AG09309 (cell line): Measurements from ENCODE around the gene PINK1.

Experiments
- DNase-seq: peaks from one replicate; pipeline ENCODE4 v3.0.0-alpha.2; 2010; ENCODE audit warnings: low read depth
- H3K4me3 ChIP-seq: 2 replicates; pipeline ENCODE4 v1.5.1; 2011; ENCODE audit warnings: mild to moderate bottlenecking, low read depth, low read length, moderate library complexity; ENCODE audit not compliant: control insufficient read depth
- TF ChIP-seq, protein P1 (sequence below): IDR thresholded peaks from 2 replicates; pipeline ENCODE4 v1.5.1; 2011; ENCODE audit warnings: mild to moderate bottlenecking, low read depth, low read length, inconsistent platforms; ENCODE audit not compliant: insufficient read depth, control insufficient read depth; ENCODE audit errors: missing control alignments

Gene PINK1

DNA sequence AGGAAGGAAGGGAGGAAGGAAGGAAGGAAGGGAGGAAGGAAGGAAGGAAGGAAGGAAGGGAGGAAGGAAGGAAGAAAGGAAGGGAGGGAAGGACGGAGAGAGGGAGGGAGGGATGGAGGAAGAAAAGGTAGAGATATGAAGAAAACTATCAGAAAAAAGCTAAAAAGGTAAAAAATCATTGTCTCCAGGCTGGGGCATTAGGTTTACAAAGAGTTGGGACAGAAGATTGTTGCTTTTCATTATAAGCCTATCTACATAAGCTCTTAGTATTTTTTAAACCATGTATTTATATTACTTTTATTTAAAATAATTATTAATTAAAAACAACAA, 7.2 kb upstream of the PINK1 start:
- no peak for DNase-seq
- TF ChIP-seq, protein P1, sequence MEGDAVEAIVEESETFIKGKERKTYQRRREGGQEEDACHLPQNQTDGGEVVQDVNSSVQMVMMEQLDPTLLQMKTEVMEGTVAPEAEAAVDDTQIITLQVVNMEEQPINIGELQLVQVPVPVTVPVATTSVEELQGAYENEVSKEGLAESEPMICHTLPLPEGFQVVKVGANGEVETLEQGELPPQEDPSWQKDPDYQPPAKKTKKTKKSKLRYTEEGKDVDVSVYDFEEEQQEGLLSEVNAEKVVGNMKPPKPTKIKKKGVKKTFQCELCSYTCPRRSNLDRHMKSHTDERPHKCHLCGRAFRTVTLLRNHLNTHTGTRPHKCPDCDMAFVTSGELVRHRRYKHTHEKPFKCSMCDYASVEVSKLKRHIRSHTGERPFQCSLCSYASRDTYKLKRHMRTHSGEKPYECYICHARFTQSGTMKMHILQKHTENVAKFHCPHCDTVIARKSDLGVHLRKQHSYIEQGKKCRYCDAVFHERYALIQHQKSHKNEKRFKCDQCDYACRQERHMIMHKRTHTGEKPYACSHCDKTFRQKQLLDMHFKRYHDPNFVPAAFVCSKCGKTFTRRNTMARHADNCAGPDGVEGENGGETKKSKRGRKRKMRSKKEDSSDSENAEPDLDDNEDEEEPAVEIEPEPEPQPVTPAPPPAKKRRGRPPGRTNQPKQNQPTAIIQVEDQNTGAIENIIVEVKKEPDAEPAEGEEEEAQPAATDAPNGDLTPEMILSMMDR, result no peak
- no peak overlapping the region for H3K4me3 ChIP-seq

DNA sequence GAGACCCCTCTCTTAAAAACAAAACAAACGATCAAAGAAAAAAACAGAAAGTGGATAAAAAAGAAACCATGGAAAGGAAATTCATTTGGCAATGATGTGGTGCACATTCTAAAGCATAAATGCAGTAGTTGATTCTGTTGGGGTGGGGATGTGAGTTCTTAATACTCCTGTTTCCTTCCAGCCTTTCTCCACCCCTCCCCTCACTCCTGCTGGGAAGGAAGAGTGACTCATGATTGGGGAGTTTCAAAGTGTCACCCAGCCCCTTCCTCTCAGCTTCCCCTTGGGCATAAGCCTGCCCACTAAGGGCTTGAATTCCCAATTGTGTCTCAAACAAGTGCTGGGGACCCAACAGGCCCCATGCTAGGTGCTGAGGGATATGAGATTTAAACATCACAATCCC, 6.7 kb upstream of the PINK1 start:
- H3K4me3 ChIP-seq, result no peak overlapping the region
- no peak for DNase-seq
- TF ChIP-seq, protein P1, result no peak

DNA sequence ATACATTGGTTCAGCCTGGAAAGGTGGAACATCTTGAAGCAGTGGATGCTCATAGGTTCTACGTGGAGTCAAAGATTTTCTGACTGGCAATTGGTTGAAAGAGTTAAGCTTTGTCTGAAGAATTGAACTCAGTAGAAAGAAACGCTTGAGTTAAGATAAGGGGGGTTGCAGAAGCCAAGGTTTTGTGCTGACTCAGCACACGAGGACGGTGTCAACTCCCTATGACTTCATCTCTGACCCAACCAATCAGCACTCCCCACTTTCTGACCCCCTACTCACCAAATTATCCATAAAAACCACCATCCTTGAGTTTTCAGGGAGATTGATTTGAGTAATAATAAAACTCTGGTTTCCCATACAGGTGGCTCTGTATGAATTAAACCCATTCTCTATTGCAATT, 2.5 kb upstream of the PINK1 start:
- DNase-seq, result no peak
- TF ChIP-seq, protein P1, result no peak
- H3K4me3 ChIP-seq, result no peak overlapping the region

- no peak for DNase-seq
- TF ChIP-seq, protein P1, result no peak
- no peak overlapping the region for H3K4me3 ChIP-seq
Observed at GRCh38 chr1:20632386-20632785, 872 bp upstream of the PINK1 start.

- DNase-seq, result no peak
- TF ChIP-seq, protein P1, result no peak
- peak overlapping the region; percentile 66 for H3K4me3 ChIP-seq
Observed at GRCh38 chr1:20634065-20634593, 871 bp downstream of the PINK1 start.

GRCh38 chr1:20634594-20635084, 1.4 kb downstream of the PINK1 start:
- H3K4me3 ChIP-seq, result peak overlapping the region; percentile 66
- TF ChIP-seq, protein P1, result no peak
- DNase-seq, result no peak
